ENCODE data around the gene SBK1. TPM values are rescaled to one million over a fixed set of nuclear protein-coding genes. Genes with fewer than 3 reads are reported as not detected.

SBK1 gene
- total and polyA plus RNA-seq, 10 of the 15 experiments (the other 5 are each of a cell fraction or from before 2014, with no cell fraction given): 0.04 to 0.26 (median 0.06) TPM; not detected in 4

DNA sequence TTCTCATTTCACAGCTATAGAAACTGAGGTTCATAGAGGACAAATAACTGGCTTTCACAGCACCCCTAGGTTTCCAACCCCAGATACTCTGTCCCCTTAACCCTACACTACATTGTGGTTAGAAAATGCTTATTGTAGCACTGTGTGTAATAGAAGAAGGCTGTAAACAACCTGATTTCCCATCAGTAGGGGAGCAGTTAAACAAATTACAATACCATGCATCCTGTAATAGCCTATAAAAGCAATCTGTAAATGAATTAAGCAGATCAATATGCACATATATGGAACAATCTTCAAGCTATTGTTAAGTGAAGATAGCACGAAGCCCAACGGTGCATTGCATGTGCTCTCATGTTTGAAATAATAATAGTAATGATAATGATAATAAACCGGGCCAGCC lies 41.3 kb upstream of the SBK1 start:
- CTCF ChIA-PET: no interaction called here
- H3K27me3 ChIP-seq (replicated peaks in 1 of 2; ENCODE audit: control insufficient read depth in 2 of 2, insufficient read depth in 2 of 2, low read length in 1 of 2): no peaks in the 10 kb centered on the region
- WGBS (ENCODE audit: insufficient coverage, insufficient replicate concordance, low lambda C conversion rate, missing lambda C conversion rate): 54% methylated on average over 3 of the region's 3 CpGs
- no peak for TF ChIP-seq SP1 (IDR thresholded peaks at IDR 0.05; ENCODE audit: low read depth, low read length)
- no peak for TF ChIP-seq EED (IDR thresholded peaks at IDR 0.05; ENCODE audit: low read depth)
- no peak for TF ChIP-seq RAD21 (IDR thresholded peaks at IDR 0.05; ENCODE audit: insufficient read depth, low read depth, low read length)
- TF ChIP-seq, protein P1, sequence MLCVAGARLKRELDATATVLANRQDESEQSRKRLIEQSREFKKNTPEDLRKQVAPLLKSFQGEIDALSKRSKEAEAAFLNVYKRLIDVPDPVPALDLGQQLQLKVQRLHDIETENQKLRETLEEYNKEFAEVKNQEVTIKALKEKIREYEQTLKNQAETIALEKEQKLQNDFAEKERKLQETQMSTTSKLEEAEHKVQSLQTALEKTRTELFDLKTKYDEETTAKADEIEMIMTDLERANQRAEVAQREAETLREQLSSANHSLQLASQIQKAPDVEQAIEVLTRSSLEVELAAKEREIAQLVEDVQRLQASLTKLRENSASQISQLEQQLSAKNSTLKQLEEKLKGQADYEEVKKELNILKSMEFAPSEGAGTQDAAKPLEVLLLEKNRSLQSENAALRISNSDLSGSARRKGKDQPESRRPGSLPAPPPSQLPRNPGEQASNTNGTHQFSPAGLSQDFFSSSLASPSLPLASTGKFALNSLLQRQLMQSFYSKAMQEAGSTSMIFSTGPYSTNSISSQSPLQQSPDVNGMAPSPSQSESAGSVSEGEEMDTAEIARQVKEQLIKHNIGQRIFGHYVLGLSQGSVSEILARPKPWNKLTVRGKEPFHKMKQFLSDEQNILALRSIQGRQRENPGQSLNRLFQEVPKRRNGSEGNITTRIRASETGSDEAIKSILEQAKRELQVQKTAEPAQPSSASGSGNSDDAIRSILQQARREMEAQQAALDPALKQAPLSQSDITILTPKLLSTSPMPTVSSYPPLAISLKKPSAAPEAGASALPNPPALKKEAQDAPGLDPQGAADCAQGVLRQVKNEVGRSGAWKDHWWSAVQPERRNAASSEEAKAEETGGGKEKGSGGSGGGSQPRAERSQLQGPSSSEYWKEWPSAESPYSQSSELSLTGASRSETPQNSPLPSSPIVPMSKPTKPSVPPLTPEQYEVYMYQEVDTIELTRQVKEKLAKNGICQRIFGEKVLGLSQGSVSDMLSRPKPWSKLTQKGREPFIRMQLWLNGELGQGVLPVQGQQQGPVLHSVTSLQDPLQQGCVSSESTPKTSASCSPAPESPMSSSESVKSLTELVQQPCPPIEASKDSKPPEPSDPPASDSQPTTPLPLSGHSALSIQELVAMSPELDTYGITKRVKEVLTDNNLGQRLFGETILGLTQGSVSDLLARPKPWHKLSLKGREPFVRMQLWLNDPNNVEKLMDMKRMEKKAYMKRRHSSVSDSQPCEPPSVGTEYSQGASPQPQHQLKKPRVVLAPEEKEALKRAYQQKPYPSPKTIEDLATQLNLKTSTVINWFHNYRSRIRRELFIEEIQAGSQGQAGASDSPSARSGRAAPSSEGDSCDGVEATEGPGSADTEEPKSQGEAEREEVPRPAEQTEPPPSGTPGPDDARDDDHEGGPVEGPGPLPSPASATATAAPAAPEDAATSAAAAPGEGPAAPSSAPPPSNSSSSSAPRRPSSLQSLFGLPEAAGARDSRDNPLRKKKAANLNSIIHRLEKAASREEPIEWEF (IDR thresholded peaks at IDR 0.05; ENCODE audit: insufficient replicate concordance, low read depth, low read length): no peak
- TF ChIP-seq KAT2A (conservative IDR thresholded peaks at IDR 0.05; ENCODE audit: control insufficient read depth, low read depth, low read length): no peak
- TF ChIP-seq POU2F2 (IDR thresholded peaks at IDR 0.05; ENCODE audit: borderline replicate concordance, low read depth, low read length): no peak
- TF ChIP-seq NR2F1 (conservative IDR thresholded peaks at IDR 0.05): no peak
- no peak for TF ChIP-seq SUPT20H (IDR thresholded peaks at IDR 0.05; ENCODE audit: borderline replicate concordance, control insufficient read depth, low read depth, low read length)
- TF ChIP-seq CHD2 (IDR thresholded peaks at IDR 0.05; ENCODE audit: borderline replicate concordance, low read depth, low read length): no peak
- H4K20me1 ChIP-seq (ENCODE audit: control insufficient read depth, insufficient read depth): no peaks in the 10 kb centered on the region
- SMC1A ChIA-PET (ENCODE audit: uncharacterized antibody, unreplicated experiment): no interaction called here
- no peak overlapping the region for H3K4me2 ChIP-seq (ENCODE audit: control insufficient read depth, insufficient read depth)
- FAIRE-seq (no peak), ATAC-seq (no peak), DNase-seq (ENCODE audit: low read depth, low spot score) (no peak)
- H3K9ac ChIP-seq (ENCODE audit: control insufficient read depth, insufficient read depth, low read length): no peak overlapping the region
- POLR2A ChIA-PET: no interaction called here
- no peak overlapping the region for H3K27ac ChIP-seq (ENCODE audit: control insufficient read depth, insufficient read depth)
- in situ Hi-C loops (cut with MboI) (no loop called here), intact Hi-C loops (cut with micrococcal nuclease; ENCODE audit: unreplicated experiment) (no loop called here)
- H3K79me2 ChIP-seq (ENCODE audit: control insufficient read depth, insufficient read depth, low read length): no peaks in the 10 kb centered on the region
- H3K36me3 ChIP-seq (ENCODE audit: control insufficient read depth in 2 of 2, insufficient read depth in 2 of 2, low read length in 1 of 2): no peaks in the 10 kb centered on the region
- no TSS peak for BruUV-seq (replicated peaks)
- no peaks in the 10 kb centered on the region for H3K4me1 ChIP-seq (ENCODE audit: control insufficient read depth, insufficient read depth, low read length)
- H3K9me3 ChIP-seq (replicated peaks; ENCODE audit: control insufficient read depth, insufficient read depth, low read length): no peaks in the 10 kb centered on the region
- H3K4me3 ChIP-seq: no peak overlapping the region
- no peak overlapping the region for H2AFZ ChIP-seq (ENCODE audit: control insufficient read depth, low read depth, low read length)
- RAD21 ChIA-PET (ENCODE audit: unreplicated experiment): no interaction called here

Data from GM12878 (cell line).